K562 (cell line): Measurements from ENCODE around the gene RIC3. TPM values are rescaled to one million over a fixed set of nuclear protein-coding genes. Genes with fewer than 3 reads are reported as not detected.

Source experiments
- ARNT ChIP-seq, 2 experiments: fragments of 450-650 bp; IDR thresholded peaks; 2 replicates each; pipeline ENCODE4 v1.6.1; 2016; ENCODE audit warnings: mild to moderate bottlenecking in 1 of 2
- CCNT2 ChIP-seq: IDR thresholded peaks from 2 replicates; pipeline ENCODE4 v1.6.1; 2011; ENCODE audit warnings: borderline replicate concordance, low read depth, mild to moderate bottlenecking, moderate library complexity, mixed read lengths, low read length; ENCODE audit not compliant: insufficient read length; ENCODE audit errors: extremely low read depth
- ELF4 ChIP-seq: fragments of 450-650 bp; formaldehyde crosslinking; IDR thresholded peaks from 2 replicates; pipeline ENCODE4 v1.4.0; 2022; ENCODE audit warnings: missing genetic modification characterization
- FOXM1 ChIP-seq, 2 experiments: fragments of 450-650 bp in 1 of 2; sonication (generic) in 1 of 2; formaldehyde crosslinking in 1 of 2; IDR thresholded peaks; 2 replicates each; pipeline versions ENCODE4 v1.6.1 to v1.9.0; 2017 to 2022; ENCODE audit warnings: low read depth in 2 of 2, mild to moderate bottlenecking in 2 of 2, missing genetic modification reagents in 1 of 2, moderate library complexity in 1 of 2
- NFIC ChIP-seq: fragments of 450-650 bp; IDR thresholded peaks from 2 replicates; pipeline ENCODE4 v1.6.1; 2017; ENCODE audit warnings: mild to moderate bottlenecking, inconsistent platforms
- NFXL1 ChIP-seq: fragments of 450-650 bp; formaldehyde crosslinking; IDR thresholded peaks from 2 replicates; pipeline ENCODE4 v1.4.0; 2021; ENCODE audit warnings: mild to moderate bottlenecking
- PCBP2 ChIP-seq: fragments of 200-400 bp; formaldehyde crosslinking; IDR thresholded peaks from 2 replicates; pipeline ENCODE4 v1.6.1; 2018; ENCODE audit warnings: low read length, low read depth, mild to moderate bottlenecking, moderate library complexity; ENCODE audit not compliant: poor library complexity, severe bottlenecking
- SP1 ChIP-seq: sonication (generic); formaldehyde crosslinking; IDR thresholded peaks from 2 replicates; pipeline ENCODE4 v1.8.1; 2022; ENCODE audit warnings: mild to moderate bottlenecking, missing genetic modification reagents
- STAT5A ChIP-seq: IDR thresholded peaks from 2 replicates; pipeline ENCODE4 v1.6.1; 2012; ENCODE audit warnings: low read length, inconsistent platforms, borderline replicate concordance
- TAL1 ChIP-seq: fragments of 450-650 bp; IDR thresholded peaks from 2 replicates; pipeline ENCODE4 v1.6.1; 2016; ENCODE audit warnings: mild to moderate bottlenecking
- XRCC5 ChIP-seq: fragments of 200-400 bp; formaldehyde crosslinking; IDR thresholded peaks from 2 replicates; pipeline ENCODE4 v1.6.1; 2017; ENCODE audit warnings: low read depth, mild to moderate bottlenecking, low read length
- ZBTB17 ChIP-seq: fragments of 450-650 bp; formaldehyde crosslinking; IDR thresholded peaks from 2 replicates; pipeline ENCODE4 v1.4.0; 2020; ENCODE audit warnings: mild to moderate bottlenecking
- ZMIZ1 ChIP-seq, 2 experiments: fragments of 150-350 bp in 1 of 2; IDR thresholded peaks; 2 replicates each; pipeline ENCODE4 v1.6.1; 2012 to 2016; ENCODE audit warnings: low read depth in 2 of 2, low read length in 2 of 2, mild to moderate bottlenecking in 1 of 2, moderate library complexity in 1 of 2
- ZNF175 ChIP-seq: fragments of 200-800 bp; sonication (Bioruptor generic); IDR thresholded peaks from 2 replicates; pipeline ENCODE4 v1.6.1; 2016; ENCODE audit warnings: low read depth, mild to moderate bottlenecking, missing genetic modification characterization, missing compliant biosample characterization
- ZNF395 ChIP-seq: fragments of 200-800 bp; sonication (Bioruptor generic); IDR thresholded peaks from 2 replicates; pipeline ENCODE4 v1.6.1; 2017; ENCODE audit warnings: missing genetic modification characterization, missing compliant biosample characterization
- ZNF644 ChIP-seq: fragments of 200-800 bp; sonication (Bioruptor generic); IDR thresholded peaks from 2 replicates; pipeline ENCODE4 v1.6.1; 2016; ENCODE audit warnings: low read depth, missing genetic modification characterization, missing compliant biosample characterization
- polyA plus RNA-seq, 8 experiments: library from polyadenylated mRNA; depleted of rRNA in 4 of 8; stranded (reverse) in 5 of 8; unstranded in 3 of 8; fragments of >200 nt; fragmentation: Nextera tagmentation in 2 of 8; fragmentation: Illumina TruSeq in 1 of 8; extraction: Ambion mirVana in 2 of 8; extraction: Trizol in 1 of 8; gene quantifications; 2 replicates each; pipeline versions ENCODE4 v1.2.1 to v1.2.3, GENCODE V29; 2011 to 2014; ENCODE audit warnings: inconsistent platforms in 1 of 8, missing spikeins in 1 of 8
- total RNA-seq, 7 experiments: library from RNA; depleted of rRNA in 6 of 7; stranded (reverse); fragments of >200 nt in 6 of 7; fragmentation: Illumina TruSeq in 2 of 7; extraction: Trizol in 2 of 7; gene quantifications; 2 replicates each; pipeline versions ENCODE4 v1.2.1 to v1.2.3, GENCODE V29; 2011 to 2021; ENCODE audit warnings: low replicate concordance in 1 of 7
- TF ChIP-seq, protein P1 (sequence below): fragments of 450-650 bp; formaldehyde crosslinking; IDR thresholded peaks from 2 replicates; pipeline ENCODE4 v1.4.0; 2020; ENCODE audit warnings: mild to moderate bottlenecking, moderate library complexity
- TF ChIP-seq, protein P2 (sequence below): IDR thresholded peaks from 2 replicates; pipeline ENCODE4 v1.6.1; 2014; ENCODE audit warnings: antibody characterized with exemption

Gene RIC3
- total and polyA plus RNA-seq, 9 of the 15 experiments (the other 6 are each of a cell fraction or from before 2014, with no cell fraction given): 0.03 to 0.16 (median 0.05) TPM; not detected in 4

DNA sequence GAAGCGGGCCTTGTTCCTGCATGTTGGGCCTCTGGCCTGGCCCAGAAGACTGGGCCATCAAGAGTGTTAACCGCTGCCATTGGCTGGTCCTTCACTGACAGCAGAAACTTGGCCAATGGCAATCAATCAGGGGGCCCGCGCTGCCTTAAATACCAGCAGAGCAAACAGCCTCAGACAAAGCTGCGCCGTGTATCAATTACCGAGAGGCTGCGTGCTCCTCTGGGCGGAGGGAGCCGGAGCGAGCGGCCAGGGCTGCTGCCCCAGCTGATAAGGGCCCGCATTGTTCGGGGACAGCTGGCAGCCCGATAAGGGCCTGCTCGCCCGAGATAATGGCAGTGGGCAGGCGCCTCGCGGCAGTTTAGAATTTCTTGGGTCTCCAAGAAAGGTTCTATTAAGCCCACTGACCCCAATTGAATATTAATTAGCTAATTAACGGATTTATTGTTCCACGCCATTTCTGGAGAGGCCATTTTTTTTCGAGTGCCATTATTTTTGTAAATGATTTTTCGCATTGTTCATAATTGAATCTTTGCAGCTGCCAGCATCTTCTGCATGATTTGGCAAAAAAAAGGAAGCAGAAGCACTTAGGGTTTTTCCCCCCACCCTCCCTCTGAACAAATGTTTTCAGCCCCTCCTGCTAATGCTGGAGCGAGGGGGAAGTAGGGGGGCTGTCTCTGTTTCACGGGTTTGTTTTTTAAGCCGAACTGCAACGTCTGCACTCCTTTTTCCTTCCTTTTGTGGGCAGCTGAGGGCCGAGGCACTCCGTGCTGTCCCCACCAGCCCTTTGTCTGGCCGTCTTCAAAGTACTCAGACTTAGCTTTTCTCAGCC lies 37.6 kb upstream of the RIC3 start (continued):
- TF ChIP-seq NFXL1 (CRISPR knock-in tag) (no peak), TAL1 (peak; percentile 99), ARNT (IDR thresholded peaks at IDR 0.05) (peak; percentile 45 to 80; a peak in 2 of 4 replicates), ZBTB17 (CRISPR knock-in tag) (peak; percentile 89), SP1 (CRISPR knock-in tag) (peak; percentile 39; the same call in 1 of the 2 replicates), ZNF395 (peak; percentile 98), PCBP2 (no peak), CCNT2 (peak; percentile 100), ZNF644 (peak; percentile 94), NFIC (peak; percentile 95), ZNF175 (CRISPR knock-in tag) (peak; percentile 83), FOXM1 (IDR thresholded peaks at IDR 0.05; ENCODE audit: low read depth) (peak; percentile 96), FOXM1 (CRISPR knock-in tag; IDR thresholded peaks at IDR 0.05; ENCODE audit: low read depth) (no peak), ZMIZ1 (IDR thresholded peaks at IDR 0.05; ENCODE audit: low read depth in 2 of 2, low read length in 2 of 2) (peak in 1 of 2 experiments; percentile 97; a peak in 2 of 4 replicates), XRCC5 (no peak), STAT5A (peak; percentile 92), ELF4 (CRISPR knock-in tag) (0 out of 2 replicates have a peak, but pooled peaks have one; percentile 63)
- TF ChIP-seq, protein P1, sequence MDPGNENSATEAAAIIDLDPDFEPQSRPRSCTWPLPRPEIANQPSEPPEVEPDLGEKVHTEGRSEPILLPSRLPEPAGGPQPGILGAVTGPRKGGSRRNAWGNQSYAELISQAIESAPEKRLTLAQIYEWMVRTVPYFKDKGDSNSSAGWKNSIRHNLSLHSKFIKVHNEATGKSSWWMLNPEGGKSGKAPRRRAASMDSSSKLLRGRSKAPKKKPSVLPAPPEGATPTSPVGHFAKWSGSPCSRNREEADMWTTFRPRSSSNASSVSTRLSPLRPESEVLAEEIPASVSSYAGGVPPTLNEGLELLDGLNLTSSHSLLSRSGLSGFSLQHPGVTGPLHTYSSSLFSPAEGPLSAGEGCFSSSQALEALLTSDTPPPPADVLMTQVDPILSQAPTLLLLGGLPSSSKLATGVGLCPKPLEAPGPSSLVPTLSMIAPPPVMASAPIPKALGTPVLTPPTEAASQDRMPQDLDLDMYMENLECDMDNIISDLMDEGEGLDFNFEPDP (CRISPR knock-in tag): 0 out of 2 replicates have a peak, but pooled peaks have one; percentile 23
- TF ChIP-seq, protein P2, sequence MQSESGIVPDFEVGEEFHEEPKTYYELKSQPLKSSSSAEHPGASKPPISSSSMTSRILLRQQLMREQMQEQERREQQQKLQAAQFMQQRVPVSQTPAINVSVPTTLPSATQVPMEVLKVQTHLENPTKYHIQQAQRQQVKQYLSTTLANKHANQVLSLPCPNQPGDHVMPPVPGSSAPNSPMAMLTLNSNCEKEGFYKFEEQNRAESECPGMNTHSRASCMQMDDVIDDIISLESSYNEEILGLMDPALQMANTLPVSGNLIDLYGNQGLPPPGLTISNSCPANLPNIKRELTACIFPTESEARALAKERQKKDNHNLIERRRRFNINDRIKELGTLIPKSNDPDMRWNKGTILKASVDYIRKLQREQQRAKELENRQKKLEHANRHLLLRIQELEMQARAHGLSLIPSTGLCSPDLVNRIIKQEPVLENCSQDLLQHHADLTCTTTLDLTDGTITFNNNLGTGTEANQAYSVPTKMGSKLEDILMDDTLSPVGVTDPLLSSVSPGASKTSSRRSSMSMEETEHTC: peak; percentile 22; the same call in 1 of the 2 replicates
